HG02970 (cell line): ENCODE measurements around the gene PSD2.

ENCODE experiments used
- ATAC-seq: cut with Tn5 transposase; IDR thresholded peaks from one replicate; pipeline ENCODE4 v1.9.1; 2021; ENCODE audit warnings: mild to moderate bottlenecking, moderate library complexity, moderate number of reproducible peaks; ENCODE audit not compliant: unreplicated experiment, low FRiP score

The PSD2 gene

GRCh38 chr5:139850423-139851016 is 54.9 kb downstream of the PSD2 start:
- no peak for ATAC-seq

GRCh38 chr5:139851558-139851957 is 56.0 kb downstream of the PSD2 start:
- no peak for ATAC-seq

- no peak for ATAC-seq
Measured at GRCh38 chr5:139852696-139853095, 57.1 kb downstream of the PSD2 start.

- no peak for ATAC-seq
Measured at GRCh38 chr5:139854029-139854605, 58.5 kb downstream of the PSD2 start.

GRCh38 chr5:139854953-139855352 is 59.3 kb downstream of the PSD2 start:
- ATAC-seq: no peak

- no peak for ATAC-seq
Measured at GRCh38 chr5:139855451-139855850, 59.8 kb downstream of the PSD2 start.

GRCh38 chr5:139855946-139856540 is 60.4 kb downstream of the PSD2 start:
- ATAC-seq: no peak

- ATAC-seq: no peak
Measured at GRCh38 chr5:139856714-139857113, 61.1 kb downstream of the PSD2 start.

- ATAC-seq: no peak
Measured at GRCh38 chr5:139859013-139859412, 63.4 kb downstream of the PSD2 start.

GRCh38 chr5:139861021-139861888 is 65.6 kb downstream of the PSD2 start:
- ATAC-seq: no peak

GRCh38 chr5:139861889-139862207 is 66.2 kb downstream of the PSD2 start:
- no peak for ATAC-seq

GRCh38 chr5:139862313-139862712 is 66.7 kb downstream of the PSD2 start:
- no peak for ATAC-seq

- no peak for ATAC-seq
Measured at GRCh38 chr5:139862803-139863202, 67.2 kb downstream of the PSD2 start.

- no peak for ATAC-seq
Measured at GRCh38 chr5:139863361-139863760, 67.8 kb downstream of the PSD2 start.

GRCh38 chr5:139863855-139864558 is 68.4 kb downstream of the PSD2 start:
- ATAC-seq: no peak

GRCh38 chr5:139864716-139865483 is 69.3 kb downstream of the PSD2 start:
- no peak for ATAC-seq

- no peak for ATAC-seq
Measured at GRCh38 chr5:139867109-139867508, 71.5 kb downstream of the PSD2 start.

- no peak for ATAC-seq
Measured at GRCh38 chr5:139867581-139867980, 72.0 kb downstream of the PSD2 start.

GRCh38 chr5:139869042-139869790 is 73.6 kb downstream of the PSD2 start:
- no peak for ATAC-seq
